Muscle layer of colon (tissue), 2 donors: ENCODE measurements around the gene FRRS1L.

ENCODE experiments used
- H3K27ac ChIP-seq: one replicate; pipeline ENCODE4 v1.7.0; 2013; ENCODE audit warnings: low read depth, mild to moderate bottlenecking, low read length, moderate library complexity
- H3K27me3 ChIP-seq, 2 donors: one replicate each; pipeline ENCODE4 v1.7.0; 2013; ENCODE audit warnings: low read length in 2 of 2, mild to moderate bottlenecking in 2 of 2; ENCODE audit not compliant: insufficient read depth in 2 of 2, control insufficient read depth in 1 of 2
- H3K36me3 ChIP-seq: one replicate; pipeline ENCODE4 v1.7.0; 2013; ENCODE audit warnings: mild to moderate bottlenecking, low read length; ENCODE audit not compliant: insufficient read depth
- H3K4me1 ChIP-seq: one replicate; pipeline ENCODE4 v1.7.0; 2013; ENCODE audit warnings: mild to moderate bottlenecking, low read length; ENCODE audit not compliant: insufficient read depth
- H3K4me3 ChIP-seq, 2 donors: one replicate each; pipeline ENCODE4 v1.7.0; 2013; ENCODE audit warnings: low read length in 2 of 2, low read depth in 1 of 2, mild to moderate bottlenecking in 1 of 2, moderate library complexity in 1 of 2
- H3K9ac ChIP-seq: one replicate; pipeline ENCODE4 v1.7.0; 2013; ENCODE audit warnings: low read length
- H3K9me3 ChIP-seq: one replicate; pipeline ENCODE4 v1.7.0; 2013; ENCODE audit warnings: mild to moderate bottlenecking, low read length
- donor health status: abdominal sarcoma.
- donor health status: Adenocarcinoma of cecum.

FRRS1L gene

DNA sequence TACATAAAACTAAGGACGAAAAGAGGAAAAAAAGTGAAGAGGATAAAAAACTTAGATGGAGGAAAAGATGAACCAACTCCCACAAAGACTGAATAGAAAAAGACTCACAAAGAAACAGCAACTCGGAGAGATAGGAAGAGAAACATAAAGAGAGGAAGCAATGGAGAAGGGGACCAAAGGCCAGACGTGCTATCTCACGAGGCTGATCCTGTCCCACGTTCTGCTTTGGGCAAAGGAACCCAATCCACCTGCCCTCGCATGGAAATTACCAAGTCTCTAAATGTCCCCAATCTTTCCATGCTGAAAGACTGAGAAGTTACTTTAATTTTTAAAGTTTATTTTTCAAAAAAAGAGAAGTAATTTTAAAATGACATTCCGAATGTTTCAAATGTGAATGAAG lies 83.9 kb downstream of the FRRS1L start:
- no peaks in the 10 kb centered on the region for H3K9me3 ChIP-seq
- H3K4me3 ChIP-seq = no peak overlapping the region
- H3K4me1 ChIP-seq = peaks cover 5% of the 10 kb centered on the region
- H3K27ac ChIP-seq = no peak overlapping the region
- no peaks in the 10 kb centered on the region for H3K27me3 ChIP-seq
- no peak overlapping the region for H3K9ac ChIP-seq
- peaks cover 33% of the 10 kb centered on the region for H3K36me3 ChIP-seq

DNA sequence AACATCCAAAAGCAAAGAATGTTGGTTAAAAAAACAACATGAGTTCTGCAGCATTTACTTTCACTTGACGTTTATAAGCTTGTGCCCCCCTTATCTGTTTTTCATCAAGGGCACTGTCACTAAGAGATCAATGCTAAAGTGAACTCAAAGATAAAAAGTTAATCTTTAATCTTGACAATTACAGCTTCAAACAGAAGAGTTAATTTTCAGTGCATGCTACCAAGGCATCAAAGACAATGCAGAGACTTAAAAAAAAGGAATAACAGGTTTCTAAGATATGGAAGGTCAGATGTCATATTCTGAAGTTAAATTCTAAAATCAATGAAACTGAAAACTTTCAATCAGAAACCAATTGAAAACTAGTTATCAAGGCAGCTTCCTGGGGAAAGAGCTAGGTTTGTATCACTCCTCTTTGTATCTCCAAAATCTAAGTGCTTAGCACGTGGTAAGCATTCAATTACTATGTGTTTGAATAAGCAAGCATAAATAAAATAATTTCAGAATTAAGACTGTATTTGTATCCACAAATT lies 84.9 kb downstream of the FRRS1L start:
- Histone ChIP-seq H3K27me3 (no peaks in the 10 kb centered on the region), H3K4me3 (no peak overlapping the region), H3K36me3 (peaks cover 30% of the 10 kb centered on the region), H3K4me1 (peaks cover 5% of the 10 kb centered on the region), H3K27ac (no peak overlapping the region), H3K9ac (no peak overlapping the region), H3K9me3 (no peaks in the 10 kb centered on the region)
